Measurements from ENCODE around the gene TFEB.

TFEB gene

GRCh38 chr6:41704656-41705310 lies 30.6 kb downstream of the TFEB start:
- DNase-seq: no peak

GRCh38 chr6:41704028-41704427 lies 31.4 kb downstream of the TFEB start:
- DNase-seq: no peak

GRCh38 chr6:41702771-41703494 lies 32.5 kb downstream of the TFEB start:
- DNase-seq: no peak

GRCh38 chr6:41702089-41702745 lies 33.2 kb downstream of the TFEB start:
- no peak for DNase-seq

GRCh38 chr6:41700463-41701347 lies 34.7 kb downstream of the TFEB start:
- DNase-seq: no peak

GRCh38 chr6:41699063-41699462 lies 36.3 kb downstream of the TFEB start:
- DNase-seq: no peak

- peak; percentile 82 for DNase-seq
Observed at GRCh38 chr6:41697861-41698781, 37.3 kb downstream of the TFEB start.

- DNase-seq: no peak
Observed at GRCh38 chr6:41696788-41697187, 38.6 kb downstream of the TFEB start.

- DNase-seq: no peak
Observed at GRCh38 chr6:41695825-41696224, 39.6 kb downstream of the TFEB start.

- DNase-seq: no peak
Observed at GRCh38 chr6:41694815-41695526, 40.4 kb downstream of the TFEB start.

GRCh38 chr6:41693281-41694240 lies 41.8 kb downstream of the TFEB start:
- no peak for DNase-seq

GRCh38 chr6:41692730-41693129 lies 42.7 kb downstream of the TFEB start:
- DNase-seq: no peak

- no peak for DNase-seq
Observed at GRCh38 chr6:41692080-41692675, 43.2 kb downstream of the TFEB start.

- no peak for DNase-seq
Observed at GRCh38 chr6:41691426-41692079, 43.9 kb downstream of the TFEB start.

GRCh38 chr6:41690541-41691330 lies 44.7 kb downstream of the TFEB start:
- no peak for DNase-seq

- no peak for DNase-seq
Observed at GRCh38 chr6:41689171-41690008, 46.0 kb downstream of the TFEB start.

GRCh38 chr6:41688256-41688965 lies 47.0 kb downstream of the TFEB start:
- no peak for DNase-seq

Data from amniotic stem cell (primary cell).